ENCODE measurements around the gene HACD3. TPM values are rescaled to one million over a fixed set of nuclear protein-coding genes. Genes with fewer than 3 reads are reported as not detected.
A peak's percentile ranks its signal among the peaks of the same experiment; 100 is the strongest.
"Not testable (repeated sequence)": the region's sequence is repeated elsewhere in the genome, so short reads cannot be mapped to it uniquely, and the experiment has no call there.

The HACD3 gene
- total and polyA plus RNA-seq, 3 experiments from 2014 or later = 40.3 to 51.4 (median 46.1) TPM

GRCh38 chr15:65611888-65612615 is 81.8 kb downstream of the HACD3 start:
- Mint-ChIP-seq H3K27me3 (peaks cover 0 to 2% of the 10 kb centered on the region in 2 donors), H3K36me3 (peaks cover 0 to 15% (median 2%) of the 10 kb centered on the region in 3 donors), H3K27ac (peak overlapping the region; percentile 97 to 99 (median 98)), H3K9me3 (no peaks in the 10 kb centered on the region), H3K4me1 (peaks cover 34 to 60% (median 52%) of the 10 kb centered on the region in 3 donors), H3K4me3 (peak overlapping the region; percentile 93 to 98 (median 95))
- ChIA-PET POLR2A (interaction anchor here (0.5 to 1.5 kb wide), 2 partner anchors 235 to 257 kb away, joined by 3 to 14 read pairs; partner anchors contain the start of gene RAB11A), CTCF (interaction anchor here (1.5 to 1.6 kb wide), 2 partner anchors 115 to 167 kb away, joined by 3 to 4 read pairs; no protein-coding TSS in a partner anchor)
- no peaks in the 10 kb centered on the region for H3K27me3 ChIP-seq (ENCODE audit: insufficient read depth, low read length, poor library complexity, severe bottlenecking)
- H3K4me1 ChIP-seq (ENCODE audit: insufficient read depth, low read length) = peaks cover 26% of the 10 kb centered on the region
- no peaks in the 10 kb centered on the region for H3K36me3 ChIP-seq (ENCODE audit: insufficient read depth, low read length)
- H3K9me3 ChIP-seq (ENCODE audit: low read length) = no peaks in the 10 kb centered on the region
- DNase-seq = peak in 1 of 5 donors; percentile 7
- peak overlapping the region; percentile 89 for H3K4me3 ChIP-seq (ENCODE audit: low read length)
- H3K27ac ChIP-seq (ENCODE audit: low read depth, low read length) = peak overlapping the region; percentile 91

- ChIA-PET CTCF (no interaction called here), POLR2A (no interaction called here)
- peaks cover 26% of the 10 kb centered on the region for H3K4me1 ChIP-seq (ENCODE audit: insufficient read depth, low read length)
- H3K36me3 Mint-ChIP-seq = peaks cover 0 to 11% (median 0%) of the 10 kb centered on the region in 3 donors
- H3K27me3 Mint-ChIP-seq = peaks cover 0 to 2% of the 10 kb centered on the region in 2 donors
- H3K27ac Mint-ChIP-seq = peak overlapping the region; percentile 97 to 99 (median 98)
- no peaks in the 10 kb centered on the region for H3K36me3 ChIP-seq (ENCODE audit: insufficient read depth, low read length)
- no peaks in the 10 kb centered on the region for H3K9me3 Mint-ChIP-seq
- peak overlapping the region in 6 of 7 donors; percentile 93 to 98 (median 95) for H3K4me3 Mint-ChIP-seq
- H3K4me3 ChIP-seq (ENCODE audit: low read length) = no peak overlapping the region
- no peaks in the 10 kb centered on the region for H3K9me3 ChIP-seq (ENCODE audit: low read length)
- peak overlapping the region; percentile 91 for H3K27ac ChIP-seq (ENCODE audit: low read depth, low read length)
- H3K27me3 ChIP-seq (ENCODE audit: insufficient read depth, low read length, poor library complexity, severe bottlenecking) = no peaks in the 10 kb centered on the region
- DNase-seq = no peak
- H3K4me1 Mint-ChIP-seq = peaks cover 32 to 55% (median 46%) of the 10 kb centered on the region in 3 donors
Measured at GRCh38 chr15:65612616-65612946, 82.3 kb downstream of the HACD3 start.

GRCh38 chr15:65612949-65613744 is 82.9 kb downstream of the HACD3 start:
- no peak overlapping the region for H3K27ac ChIP-seq (ENCODE audit: low read depth, low read length)
- H3K27me3 Mint-ChIP-seq = peaks cover 0 to 2% of the 10 kb centered on the region in 2 donors

DNA sequence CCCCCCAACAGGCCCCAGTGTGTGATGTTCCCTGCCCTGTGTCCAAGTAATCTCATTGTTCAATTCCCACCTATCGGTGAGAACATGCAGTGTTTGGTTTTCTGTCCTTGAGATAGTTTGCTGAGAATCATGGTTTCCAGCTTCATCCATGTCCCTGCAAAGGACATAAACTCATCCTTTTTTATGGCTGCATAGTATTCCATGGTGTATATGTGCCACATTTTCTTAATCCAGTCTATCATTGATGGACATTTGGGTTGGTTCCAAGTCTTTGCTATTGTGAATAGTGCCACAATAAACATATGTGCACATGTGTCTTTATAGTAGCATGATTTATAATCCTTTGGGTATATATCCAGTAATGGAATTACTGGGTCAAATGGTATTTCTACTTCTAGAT is 85.6 kb downstream of the HACD3 start:
- H3K27ac ChIP-seq (ENCODE audit: low read depth, low read length); H3K27me3 ChIP-seq (ENCODE audit: insufficient read depth, low read length, poor library complexity, severe bottlenecking); DNase-seq; H3K27ac Mint-ChIP-seq; H3K9me3 ChIP-seq (ENCODE audit: low read length); POLR2A ChIA-PET; H3K36me3 Mint-ChIP-seq; H3K4me3 Mint-ChIP-seq; H3K9me3 Mint-ChIP-seq; CTCF ChIA-PET; H3K36me3 ChIP-seq (ENCODE audit: insufficient read depth, low read length); H3K4me3 ChIP-seq (ENCODE audit: low read length); H3K27me3 Mint-ChIP-seq: not testable (repeated sequence)
- H3K4me1 Mint-ChIP-seq = peaks cover 18 to 28% (median 21%) of the 10 kb centered on the region in 3 donors
- H3K4me1 ChIP-seq (ENCODE audit: insufficient read depth, low read length) = peaks cover 13% of the 10 kb centered on the region

More at GRCh38 chr15:65612949-65613744, 82.9 kb downstream of the HACD3 start:
- H3K4me1 ChIP-seq (ENCODE audit: insufficient read depth, low read length) = peaks cover 26% of the 10 kb centered on the region
- H3K4me3 ChIP-seq (ENCODE audit: low read length) = no peak overlapping the region
- CTCF ChIA-PET = no interaction called here
- no peaks in the 10 kb centered on the region for H3K36me3 ChIP-seq (ENCODE audit: insufficient read depth, low read length)
- Mint-ChIP-seq H3K4me1 (peaks cover 32 to 50% (median 41%) of the 10 kb centered on the region in 3 donors), H3K36me3 (peaks cover 0 to 11% (median 0%) of the 10 kb centered on the region in 3 donors), H3K4me3 (peak overlapping the region in 2 of 7 donors; percentile 95 to 98), H3K27ac (peak overlapping the region in 7 of 8 donors; percentile 10 to 99 (median 57)), H3K9me3 (no peaks in the 10 kb centered on the region)
- no peaks in the 10 kb centered on the region for H3K27me3 ChIP-seq (ENCODE audit: insufficient read depth, low read length, poor library complexity, severe bottlenecking)
- DNase-seq = no peak
- no peaks in the 10 kb centered on the region for H3K9me3 ChIP-seq (ENCODE audit: low read length)
- POLR2A ChIA-PET = no interaction called here

- CTCF ChIA-PET = no interaction called here
- no peaks in the 10 kb centered on the region for H3K27me3 Mint-ChIP-seq
- no peaks in the 10 kb centered on the region for H3K4me1 ChIP-seq (ENCODE audit: insufficient read depth, low read length)
- no peak overlapping the region for H3K4me3 Mint-ChIP-seq
- H3K27ac Mint-ChIP-seq = no peak overlapping the region
- POLR2A ChIA-PET = no interaction called here
- H3K27me3 ChIP-seq (ENCODE audit: insufficient read depth, low read length, poor library complexity, severe bottlenecking) = no peaks in the 10 kb centered on the region
- no peaks in the 10 kb centered on the region for H3K9me3 ChIP-seq (ENCODE audit: low read length)
- H3K4me1 Mint-ChIP-seq = peaks cover 0 to 4% (median 3%) of the 10 kb centered on the region in 3 donors
- H3K9me3 Mint-ChIP-seq = no peaks in the 10 kb centered on the region
- DNase-seq = no peak
- H3K36me3 ChIP-seq (ENCODE audit: insufficient read depth, low read length) = no peaks in the 10 kb centered on the region
- no peak overlapping the region for H3K27ac ChIP-seq (ENCODE audit: low read depth, low read length)
- H3K36me3 Mint-ChIP-seq = peaks cover 0 to 5% (median 0%) of the 10 kb centered on the region in 3 donors
- H3K4me3 ChIP-seq (ENCODE audit: low read length) = no peak overlapping the region
Measured at GRCh38 chr15:65618560-65619109, 88.4 kb downstream of the HACD3 start.

- Mint-ChIP-seq H3K36me3 (peaks cover 5 to 11% (median 7%) of the 10 kb centered on the region in 3 donors), H3K9me3 (no peaks in the 10 kb centered on the region), H3K4me1 (no peaks in the 10 kb centered on the region), H3K4me3 (no peak overlapping the region), H3K27me3 (no peaks in the 10 kb centered on the region), H3K27ac (peak overlapping the region in 2 of 8 donors; percentile 43 to 75)
- Histone ChIP-seq H3K36me3 (ENCODE audit: insufficient read depth, low read length) (no peaks in the 10 kb centered on the region), H3K27ac (ENCODE audit: low read depth, low read length) (no peak overlapping the region), H3K4me1 (ENCODE audit: insufficient read depth, low read length) (no peaks in the 10 kb centered on the region), H3K9me3 (ENCODE audit: low read length) (no peaks in the 10 kb centered on the region), H3K27me3 (ENCODE audit: insufficient read depth, low read length, poor library complexity, severe bottlenecking) (no peaks in the 10 kb centered on the region), H3K4me3 (ENCODE audit: low read length) (no peak overlapping the region)
- DNase-seq = no peak
- POLR2A ChIA-PET = interaction anchor here (0.7 kb wide), 1 partner anchor 130 kb away, joined by 3 read pairs; no protein-coding TSS in a partner anchor
- CTCF ChIA-PET = no interaction called here
Measured at GRCh38 chr15:65619626-65620290, 89.5 kb downstream of the HACD3 start.

DNA sequence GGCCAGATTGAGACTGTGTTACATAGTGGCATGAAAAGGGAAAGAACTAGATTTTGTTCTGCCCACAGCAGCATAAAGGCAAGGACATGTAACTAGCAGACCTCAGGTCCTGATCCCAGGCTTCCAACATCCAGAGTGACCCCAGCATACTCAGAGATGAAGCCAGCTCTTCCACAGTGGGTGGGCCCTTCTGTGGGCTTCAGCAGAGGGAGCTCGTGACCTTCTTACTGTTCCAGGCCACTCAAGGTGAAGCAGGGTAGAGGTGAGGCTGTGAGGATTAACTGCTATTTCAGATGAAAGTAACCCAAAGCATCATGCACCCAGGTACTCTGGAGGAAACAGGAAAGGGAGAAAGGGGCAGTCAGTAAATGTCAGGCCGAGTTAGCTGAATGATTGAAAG is 90.6 kb downstream of the HACD3 start:
- no peaks in the 10 kb centered on the region for H3K27me3 Mint-ChIP-seq
- H3K9me3 ChIP-seq (ENCODE audit: low read length) = no peaks in the 10 kb centered on the region
- CTCF ChIA-PET = no interaction called here
- no peaks in the 10 kb centered on the region for H3K27me3 ChIP-seq (ENCODE audit: insufficient read depth, low read length, poor library complexity, severe bottlenecking)
- H3K27ac ChIP-seq (ENCODE audit: low read depth, low read length) = no peak overlapping the region
- no peak overlapping the region for H3K4me3 Mint-ChIP-seq
- peaks cover 9 to 20% (median 13%) of the 10 kb centered on the region in 3 donors for H3K36me3 Mint-ChIP-seq
- H3K4me3 ChIP-seq (ENCODE audit: low read length) = no peak overlapping the region
- no peaks in the 10 kb centered on the region for H3K9me3 Mint-ChIP-seq
- no peaks in the 10 kb centered on the region for H3K4me1 Mint-ChIP-seq
- peak overlapping the region in 1 of 8 donors; percentile 4 for H3K27ac Mint-ChIP-seq
- H3K4me1 ChIP-seq (ENCODE audit: insufficient read depth, low read length) = no peaks in the 10 kb centered on the region
- no peak for DNase-seq
- H3K36me3 ChIP-seq (ENCODE audit: insufficient read depth, low read length) = no peaks in the 10 kb centered on the region
- POLR2A ChIA-PET = no interaction called here
